PC-9 (cell line): ENCODE measurements around the gene LRRK1.

Source experiments
- EZH2 ChIP-seq: fragments of 200-600 bp; sonication (generic); IDR thresholded peaks from 2 replicates; pipeline ENCODE4 v1.8.0; 2017; ENCODE audit warnings: antibody characterized with exemption, low read depth
- TF ChIP-seq, protein P1 (sequence below): fragments of 200-600 bp; sonication (generic); conservative IDR thresholded peaks from 2 replicates; pipeline ENCODE4 v1.6.1; 2017; ENCODE audit warnings: mixed run types, antibody characterized with exemption, mild to moderate bottlenecking, moderate library complexity

DNA sequence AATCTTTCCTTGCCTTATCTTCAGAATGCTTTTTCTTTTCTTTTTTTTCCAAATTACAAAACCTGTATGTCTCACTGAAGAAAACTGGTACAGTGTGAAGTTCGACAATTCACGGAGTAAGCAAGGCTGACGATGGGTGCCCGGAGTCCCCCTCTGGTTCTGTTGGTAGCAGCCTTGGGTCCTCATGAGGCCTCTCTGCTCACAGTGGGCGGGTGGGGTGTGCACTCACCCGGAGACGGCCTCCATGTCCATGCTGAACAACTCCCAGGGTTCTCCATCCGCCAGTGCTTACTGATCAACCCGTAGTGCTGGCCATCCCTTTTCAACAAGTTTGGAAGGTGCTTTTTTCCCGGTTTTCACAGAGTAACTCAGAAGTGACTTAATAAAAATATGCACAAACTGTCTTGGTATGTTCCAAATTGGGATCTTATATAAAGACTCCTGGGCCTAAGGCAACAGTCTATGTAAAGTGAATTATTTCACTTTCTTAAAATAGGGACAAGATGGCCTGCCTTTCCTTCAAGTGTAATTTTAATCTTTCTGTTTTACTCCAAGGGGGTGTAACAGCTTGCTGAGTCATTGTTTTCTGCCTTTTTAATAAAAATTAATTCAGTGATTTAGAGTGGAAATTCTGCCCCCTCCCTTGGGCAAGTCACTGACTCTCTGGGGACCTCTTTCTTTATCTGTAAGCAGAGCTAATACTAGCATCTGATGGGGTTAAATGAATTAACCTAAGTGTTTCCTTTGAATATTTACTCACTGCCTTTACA lies 23.7 kb downstream of the LRRK1 start:
- TF ChIP-seq EZH2, result no peak
- TF ChIP-seq, protein P1, sequence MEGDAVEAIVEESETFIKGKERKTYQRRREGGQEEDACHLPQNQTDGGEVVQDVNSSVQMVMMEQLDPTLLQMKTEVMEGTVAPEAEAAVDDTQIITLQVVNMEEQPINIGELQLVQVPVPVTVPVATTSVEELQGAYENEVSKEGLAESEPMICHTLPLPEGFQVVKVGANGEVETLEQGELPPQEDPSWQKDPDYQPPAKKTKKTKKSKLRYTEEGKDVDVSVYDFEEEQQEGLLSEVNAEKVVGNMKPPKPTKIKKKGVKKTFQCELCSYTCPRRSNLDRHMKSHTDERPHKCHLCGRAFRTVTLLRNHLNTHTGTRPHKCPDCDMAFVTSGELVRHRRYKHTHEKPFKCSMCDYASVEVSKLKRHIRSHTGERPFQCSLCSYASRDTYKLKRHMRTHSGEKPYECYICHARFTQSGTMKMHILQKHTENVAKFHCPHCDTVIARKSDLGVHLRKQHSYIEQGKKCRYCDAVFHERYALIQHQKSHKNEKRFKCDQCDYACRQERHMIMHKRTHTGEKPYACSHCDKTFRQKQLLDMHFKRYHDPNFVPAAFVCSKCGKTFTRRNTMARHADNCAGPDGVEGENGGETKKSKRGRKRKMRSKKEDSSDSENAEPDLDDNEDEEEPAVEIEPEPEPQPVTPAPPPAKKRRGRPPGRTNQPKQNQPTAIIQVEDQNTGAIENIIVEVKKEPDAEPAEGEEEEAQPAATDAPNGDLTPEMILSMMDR, result no peak
